ENCODE data around the gene LRRC37B. TPM values are rescaled to one million over a fixed set of nuclear protein-coding genes. Genes with fewer than 3 reads are reported as not detected.
"Not testable (repeated sequence)": the region's sequence is repeated elsewhere in the genome, so short reads cannot be mapped to it uniquely, and the experiment has no call there.

Gene LRRC37B
- total RNA-seq, 1 donor from 2014 or later, result 18.2 TPM

DNA sequence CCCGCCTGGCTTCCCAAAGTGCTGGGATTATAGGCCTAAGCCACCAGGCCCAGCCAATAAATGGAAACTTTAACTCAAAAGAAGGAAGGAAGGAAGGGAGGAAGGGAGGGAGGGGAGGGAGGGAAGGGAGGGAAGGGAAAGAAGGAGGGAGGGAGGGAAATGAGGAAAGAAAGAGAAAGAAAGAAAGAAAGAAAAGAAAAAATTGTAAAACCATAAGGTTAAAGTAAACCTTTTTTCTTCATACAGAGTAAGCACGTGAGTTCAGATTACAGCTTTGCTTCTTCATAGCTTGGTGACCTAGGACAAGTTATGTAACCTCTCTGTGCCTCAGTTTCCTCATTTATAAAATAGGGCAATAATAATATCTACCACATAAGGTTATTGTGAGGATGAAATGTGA lies 26.0 kb downstream of the LRRC37B start:
- TF ChIP-seq, protein P1, sequence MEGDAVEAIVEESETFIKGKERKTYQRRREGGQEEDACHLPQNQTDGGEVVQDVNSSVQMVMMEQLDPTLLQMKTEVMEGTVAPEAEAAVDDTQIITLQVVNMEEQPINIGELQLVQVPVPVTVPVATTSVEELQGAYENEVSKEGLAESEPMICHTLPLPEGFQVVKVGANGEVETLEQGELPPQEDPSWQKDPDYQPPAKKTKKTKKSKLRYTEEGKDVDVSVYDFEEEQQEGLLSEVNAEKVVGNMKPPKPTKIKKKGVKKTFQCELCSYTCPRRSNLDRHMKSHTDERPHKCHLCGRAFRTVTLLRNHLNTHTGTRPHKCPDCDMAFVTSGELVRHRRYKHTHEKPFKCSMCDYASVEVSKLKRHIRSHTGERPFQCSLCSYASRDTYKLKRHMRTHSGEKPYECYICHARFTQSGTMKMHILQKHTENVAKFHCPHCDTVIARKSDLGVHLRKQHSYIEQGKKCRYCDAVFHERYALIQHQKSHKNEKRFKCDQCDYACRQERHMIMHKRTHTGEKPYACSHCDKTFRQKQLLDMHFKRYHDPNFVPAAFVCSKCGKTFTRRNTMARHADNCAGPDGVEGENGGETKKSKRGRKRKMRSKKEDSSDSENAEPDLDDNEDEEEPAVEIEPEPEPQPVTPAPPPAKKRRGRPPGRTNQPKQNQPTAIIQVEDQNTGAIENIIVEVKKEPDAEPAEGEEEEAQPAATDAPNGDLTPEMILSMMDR (IDR thresholded peaks at IDR 0.05; ENCODE audit: unreplicated experiment), result no peak
- no peaks in the 10 kb centered on the region for H3K4me1 Mint-ChIP-seq (ENCODE audit: unreplicated experiment)
- peaks cover 6% of the 10 kb centered on the region for H3K36me3 Mint-ChIP-seq (ENCODE audit: low read depth, unreplicated experiment)
- H3K27ac Mint-ChIP-seq (ENCODE audit: unreplicated experiment), result no peak overlapping the region
- DNase-seq (ENCODE audit: low spot score), result no peak
- H3K4me3 Mint-ChIP-seq (ENCODE audit: unreplicated experiment), result no peak overlapping the region
- H3K9me3 Mint-ChIP-seq (ENCODE audit: unreplicated experiment), result no peaks in the 10 kb centered on the region
- H3K27me3 Mint-ChIP-seq (ENCODE audit: unreplicated experiment), result no peaks in the 10 kb centered on the region

DNA sequence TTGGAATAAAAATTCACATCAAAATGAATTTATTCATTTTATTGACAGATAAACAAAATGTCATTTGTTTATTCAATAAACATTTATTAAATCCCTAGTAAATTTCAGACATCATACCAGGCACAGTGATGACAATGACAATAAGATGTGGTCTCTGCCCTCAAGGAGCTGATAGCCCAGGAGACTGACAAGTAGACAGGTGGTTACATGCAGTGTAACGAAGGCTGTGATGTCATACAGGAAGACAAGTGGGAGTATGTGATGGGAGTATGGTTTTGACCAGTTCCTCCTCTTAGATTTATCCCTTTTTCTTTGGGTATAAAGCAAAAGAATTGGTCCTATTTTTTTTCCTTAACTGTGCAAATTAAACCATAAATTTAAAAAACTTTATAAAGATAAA lies 26.6 kb downstream of the LRRC37B start:
- not testable (repeated sequence) for H3K27ac Mint-ChIP-seq (ENCODE audit: unreplicated experiment); DNase-seq (ENCODE audit: low spot score); H3K9me3 Mint-ChIP-seq (ENCODE audit: unreplicated experiment); H3K4me3 Mint-ChIP-seq (ENCODE audit: unreplicated experiment); H3K4me1 Mint-ChIP-seq (ENCODE audit: unreplicated experiment); H3K27me3 Mint-ChIP-seq (ENCODE audit: unreplicated experiment); H3K36me3 Mint-ChIP-seq (ENCODE audit: low read depth, unreplicated experiment)

DNA sequence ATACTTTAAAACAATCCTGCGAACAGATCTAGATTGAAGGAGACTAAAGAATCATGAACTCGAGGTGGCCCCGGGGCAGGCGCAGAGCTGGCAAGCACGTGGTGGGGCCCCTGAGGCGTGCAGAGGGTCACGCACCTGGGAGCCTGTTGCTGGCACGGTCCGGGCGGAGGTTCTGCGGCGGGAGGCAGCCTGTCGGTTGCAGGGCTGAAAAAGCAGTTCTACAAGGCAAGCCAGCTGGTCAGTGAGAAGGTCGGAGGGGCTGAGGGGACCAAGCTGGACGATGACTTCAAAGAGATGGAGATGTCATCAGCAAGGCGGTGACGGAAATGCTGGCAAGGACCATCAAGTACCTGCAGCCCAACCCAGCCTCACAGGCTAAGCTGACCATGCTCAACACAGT lies 33.1 kb downstream of the LRRC37B start:
- H3K4me3 Mint-ChIP-seq (ENCODE audit: unreplicated experiment); DNase-seq (ENCODE audit: low spot score); H3K9me3 Mint-ChIP-seq (ENCODE audit: unreplicated experiment); H3K4me1 Mint-ChIP-seq (ENCODE audit: unreplicated experiment); H3K27me3 Mint-ChIP-seq (ENCODE audit: unreplicated experiment); H3K27ac Mint-ChIP-seq (ENCODE audit: unreplicated experiment); H3K36me3 Mint-ChIP-seq (ENCODE audit: low read depth, unreplicated experiment): not testable (repeated sequence)

- not testable (repeated sequence) for H3K9me3 Mint-ChIP-seq (ENCODE audit: unreplicated experiment); H3K27ac Mint-ChIP-seq (ENCODE audit: unreplicated experiment); H3K4me3 Mint-ChIP-seq (ENCODE audit: unreplicated experiment); H3K27me3 Mint-ChIP-seq (ENCODE audit: unreplicated experiment); DNase-seq (ENCODE audit: low spot score); H3K4me1 Mint-ChIP-seq (ENCODE audit: unreplicated experiment); H3K36me3 Mint-ChIP-seq (ENCODE audit: low read depth, unreplicated experiment)
These were observed 34.2 kb downstream of the LRRC37B start for GRCh38 chr17:32041306-32041875.

DNA sequence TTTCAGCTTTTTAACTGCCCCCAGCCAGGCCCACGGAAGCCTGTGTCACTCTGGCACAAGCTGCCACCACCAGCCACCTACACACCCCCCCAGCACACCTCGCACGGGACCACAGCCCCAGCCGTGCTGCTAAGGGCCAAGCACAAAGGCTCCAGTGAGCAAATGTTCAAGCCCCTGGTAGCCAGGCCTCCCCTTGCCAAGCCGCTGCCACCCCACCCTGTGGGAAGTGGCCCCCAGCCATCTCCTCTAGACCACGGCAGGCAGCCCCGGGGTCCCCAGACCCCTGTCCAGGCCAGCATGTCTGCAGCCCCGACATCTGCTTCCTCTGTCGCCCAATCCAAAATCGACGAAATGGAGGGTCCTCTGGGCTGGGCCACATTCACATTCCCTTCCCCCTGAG lies 35.1 kb downstream of the LRRC37B start:
- not testable (repeated sequence) for H3K4me1 Mint-ChIP-seq (ENCODE audit: unreplicated experiment); H3K4me3 Mint-ChIP-seq (ENCODE audit: unreplicated experiment); H3K27ac Mint-ChIP-seq (ENCODE audit: unreplicated experiment); H3K27me3 Mint-ChIP-seq (ENCODE audit: unreplicated experiment); H3K36me3 Mint-ChIP-seq (ENCODE audit: low read depth, unreplicated experiment); DNase-seq (ENCODE audit: low spot score); H3K9me3 Mint-ChIP-seq (ENCODE audit: unreplicated experiment)

- H3K27ac Mint-ChIP-seq (ENCODE audit: unreplicated experiment); DNase-seq (ENCODE audit: low spot score); H3K9me3 Mint-ChIP-seq (ENCODE audit: unreplicated experiment); H3K4me1 Mint-ChIP-seq (ENCODE audit: unreplicated experiment); H3K36me3 Mint-ChIP-seq (ENCODE audit: low read depth, unreplicated experiment); H3K27me3 Mint-ChIP-seq (ENCODE audit: unreplicated experiment); H3K4me3 Mint-ChIP-seq (ENCODE audit: unreplicated experiment): not testable (repeated sequence)
These were observed 38.4 kb downstream of the LRRC37B start for GRCh38 chr17:32045611-32046010.

- not testable (repeated sequence) for H3K27me3 Mint-ChIP-seq (ENCODE audit: unreplicated experiment); DNase-seq (ENCODE audit: low spot score); H3K36me3 Mint-ChIP-seq (ENCODE audit: low read depth, unreplicated experiment)
These were observed 40.5 kb downstream of the LRRC37B start for GRCh38 chr17:32047663-32048062.

GRCh38 chr17:32054985-32055384 lies 47.8 kb downstream of the LRRC37B start:
- not testable (repeated sequence) for H3K27me3 Mint-ChIP-seq (ENCODE audit: unreplicated experiment); H3K4me3 Mint-ChIP-seq (ENCODE audit: unreplicated experiment); H3K36me3 Mint-ChIP-seq (ENCODE audit: low read depth, unreplicated experiment); H3K9me3 Mint-ChIP-seq (ENCODE audit: unreplicated experiment); H3K27ac Mint-ChIP-seq (ENCODE audit: unreplicated experiment); H3K4me1 Mint-ChIP-seq (ENCODE audit: unreplicated experiment); DNase-seq (ENCODE audit: low spot score)

More at GRCh38 chr17:32047663-32048062, 40.5 kb downstream of the LRRC37B start:
- not testable (repeated sequence) for H3K27ac Mint-ChIP-seq (ENCODE audit: unreplicated experiment); H3K4me3 Mint-ChIP-seq (ENCODE audit: unreplicated experiment); H3K9me3 Mint-ChIP-seq (ENCODE audit: unreplicated experiment); H3K4me1 Mint-ChIP-seq (ENCODE audit: unreplicated experiment)

DNA sequence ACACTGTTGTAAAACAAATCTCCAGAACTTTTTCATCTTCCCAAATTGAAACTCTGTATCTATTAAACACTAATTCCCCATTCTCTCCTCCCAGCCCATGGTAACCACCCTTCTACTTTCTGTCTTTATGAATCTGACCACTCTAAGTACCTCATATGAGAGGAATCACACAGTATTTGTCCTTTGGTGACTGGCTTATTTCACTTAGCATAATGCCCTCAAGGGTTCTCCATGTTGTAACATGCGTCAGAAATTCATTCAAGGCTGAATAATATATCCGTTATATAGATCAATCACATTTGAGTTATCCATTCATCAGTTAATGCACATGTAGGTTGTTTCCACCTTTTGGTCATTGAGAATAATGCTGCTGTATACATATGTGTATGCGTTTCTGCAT lies 48.2 kb downstream of the LRRC37B start:
- not testable (repeated sequence) for H3K27me3 Mint-ChIP-seq (ENCODE audit: unreplicated experiment); H3K36me3 Mint-ChIP-seq (ENCODE audit: low read depth, unreplicated experiment); H3K4me1 Mint-ChIP-seq (ENCODE audit: unreplicated experiment); H3K27ac Mint-ChIP-seq (ENCODE audit: unreplicated experiment); DNase-seq (ENCODE audit: low spot score); H3K4me3 Mint-ChIP-seq (ENCODE audit: unreplicated experiment); H3K9me3 Mint-ChIP-seq (ENCODE audit: unreplicated experiment)

- not testable (repeated sequence) for H3K27ac Mint-ChIP-seq (ENCODE audit: unreplicated experiment); H3K9me3 Mint-ChIP-seq (ENCODE audit: unreplicated experiment); H3K4me1 Mint-ChIP-seq (ENCODE audit: unreplicated experiment); H3K27me3 Mint-ChIP-seq (ENCODE audit: unreplicated experiment); H3K4me3 Mint-ChIP-seq (ENCODE audit: unreplicated experiment); H3K36me3 Mint-ChIP-seq (ENCODE audit: low read depth, unreplicated experiment); DNase-seq (ENCODE audit: low spot score)
These were observed 49.3 kb downstream of the LRRC37B start for GRCh38 chr17:32056500-32056899.

DNA sequence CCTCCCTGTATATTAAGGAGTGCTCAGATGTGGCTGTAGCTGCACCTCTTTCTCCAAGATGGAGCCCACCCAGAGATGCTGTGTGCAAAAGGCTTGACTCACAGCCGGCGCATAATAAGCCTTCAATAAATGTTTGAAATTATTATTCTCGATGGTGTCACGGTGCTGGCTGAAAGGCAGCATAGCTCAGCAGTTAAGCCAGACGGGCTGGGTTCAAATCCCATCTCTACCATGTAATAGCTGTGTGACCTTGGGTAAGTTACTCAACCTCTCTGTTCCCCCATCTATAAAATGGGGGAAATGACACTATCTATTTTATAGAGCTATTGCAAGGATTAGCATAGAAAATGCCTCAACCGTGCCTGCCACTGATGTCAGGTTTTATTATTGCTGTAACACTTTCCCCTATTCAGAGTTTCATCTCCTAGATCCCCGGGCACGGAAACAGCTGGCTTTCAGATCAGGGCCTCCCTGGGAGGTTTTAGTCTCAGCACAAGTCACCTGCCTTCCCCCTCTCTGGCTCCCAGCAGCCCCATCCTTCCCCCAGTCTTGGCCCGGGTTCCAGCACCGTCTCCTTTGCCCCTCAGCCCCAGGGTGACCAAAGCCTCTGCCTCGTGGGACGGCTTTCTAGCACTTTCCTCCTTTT lies 50.4 kb downstream of the LRRC37B start:
- not testable (repeated sequence) for H3K27ac Mint-ChIP-seq (ENCODE audit: unreplicated experiment); DNase-seq (ENCODE audit: low spot score); H3K4me3 Mint-ChIP-seq (ENCODE audit: unreplicated experiment); H3K36me3 Mint-ChIP-seq (ENCODE audit: low read depth, unreplicated experiment); H3K27me3 Mint-ChIP-seq (ENCODE audit: unreplicated experiment); H3K4me1 Mint-ChIP-seq (ENCODE audit: unreplicated experiment); H3K9me3 Mint-ChIP-seq (ENCODE audit: unreplicated experiment)

All from endothelial cell (in vitro differentiated cells).